H1 (cell line): ENCODE measurements around the gene TRMT61A.

ENCODE experiments used
- CTCF ChIP-seq, 3 experiments: IDR thresholded peaks; 1 replicate in 2 of 3; 2 replicates in 1 of 3; pipeline versions ENCODE4 v1.5.1 to v1.6.1; 2011; ENCODE audit warnings: low read length in 3 of 3, mild to moderate bottlenecking in 3 of 3, inconsistent platforms in 2 of 3, low read depth in 1 of 3, moderate library complexity in 1 of 3; ENCODE audit not compliant: insufficient read depth in 1 of 3; ENCODE audit errors: control extremely low read depth in 1 of 3
- KDM4A ChIP-seq: IDR thresholded peaks from one replicate; pipeline ENCODE4 v1.7.1; 2012; ENCODE audit warnings: low read depth, mild to moderate bottlenecking, moderate library complexity, low read length, inconsistent platforms; ENCODE audit not compliant: severe bottlenecking
- POLR2A ChIP-seq, 2 experiments: IDR thresholded peaks; 1 replicate in 1 of 2; 2 replicates in 1 of 2; pipeline ENCODE4 v1.6.1; 2011; ENCODE audit warnings: low read depth in 2 of 2, low read length in 2 of 2, mild to moderate bottlenecking in 2 of 2; ENCODE audit errors: control extremely low read depth in 1 of 2
- POLR2AphosphoS5 ChIP-seq: IDR thresholded peaks from 2 replicates; pipeline ENCODE4 v1.6.1; 2011; ENCODE audit warnings: low read depth, low read length

- TF ChIP-seq POLR2AphosphoS5 (no peak), KDM4A (no peak), CTCF (IDR thresholded peaks at IDR 0.05; ENCODE audit: control extremely low read depth in 1 of 3, insufficient read depth in 1 of 3, low read depth in 1 of 3, low read length in 3 of 3) (no peak), POLR2A (IDR thresholded peaks at IDR 0.05; ENCODE audit: control extremely low read depth in 1 of 2, low read depth in 2 of 2, low read length in 2 of 2) (no peak)
These were observed 23.8 kb downstream of the TRMT61A start for GRCh38 chr14:103552846-103553210.
